ENCODE results near the gene PUSL1. TPM values are rescaled to one million over a fixed set of nuclear protein-coding genes. Genes with fewer than 3 reads are reported as not detected.

PUSL1 gene
- total and polyA plus RNA-seq, 2 of the 4 experiments (the other 2 are of a cell fraction) = 10.9 to 33.0 TPM

DNA sequence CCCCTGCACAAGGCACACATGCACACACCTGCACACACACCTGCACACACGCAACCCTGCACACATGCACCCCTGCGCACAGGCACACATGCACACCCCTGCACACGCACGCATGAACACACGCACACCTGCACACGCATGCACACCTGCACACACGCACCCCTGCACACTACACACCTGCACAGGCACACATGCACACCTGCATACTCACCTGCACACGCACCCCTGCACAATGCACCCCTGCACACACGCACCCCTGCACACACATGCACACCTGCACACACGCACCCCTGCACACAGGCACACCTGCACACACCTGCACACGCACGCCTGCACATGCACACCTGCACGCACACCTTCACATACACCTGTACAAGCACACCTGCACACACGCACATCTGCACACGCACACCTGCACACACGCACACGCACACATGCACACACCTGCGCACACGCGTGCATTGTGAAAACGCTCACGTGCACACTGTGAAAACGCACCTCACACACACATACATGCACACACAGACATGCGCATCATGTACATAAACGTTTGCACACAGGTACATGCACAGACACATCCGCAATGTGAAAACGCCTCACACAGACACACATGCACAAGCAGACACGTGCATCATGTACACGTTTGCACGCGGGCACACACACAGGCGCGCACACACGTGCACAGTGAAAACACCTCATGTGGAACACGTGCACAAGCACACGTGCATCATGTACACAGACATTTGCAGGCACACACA is 32.6 kb downstream of the PUSL1 start:
- no peak overlapping the region for H3K23ac ChIP-seq (ENCODE audit: low read depth, low read length)
- H2BK120ac ChIP-seq (ENCODE audit: low read depth, low read length) = no peak overlapping the region
- no peak overlapping the region for H3K9ac ChIP-seq (ENCODE audit: low read depth, low read length)
- in situ Hi-C loops (cut with MboI; ENCODE audit: low sequenced_read_pairs) (no loop called here), dilution Hi-C loops (cut with HindIII; ENCODE audit: low sequenced_read_pairs, unreplicated experiment) (no loop called here), intact Hi-C loops (cut with micrococcal nuclease) (no loop called here)
- no peak overlapping the region for H3K14ac ChIP-seq (replicated peaks; ENCODE audit: low read depth, low read length)
- H3K4me1 ChIP-seq (ENCODE audit: control insufficient read depth, insufficient read depth, low read length) = peaks cover 13% of the 10 kb centered on the region
- no peak overlapping the region for H3K4me3 ChIP-seq (ENCODE audit: insufficient read depth, low read depth, low read length)
- H3K27me3 ChIP-seq (ENCODE audit: control insufficient read depth, insufficient read depth, low read length) = no peaks in the 10 kb centered on the region
- peaks cover 41% of the 10 kb centered on the region for H3K36me3 ChIP-seq (ENCODE audit: control insufficient read depth, insufficient read depth, low read length)
- no peak for TF ChIP-seq RFX5 (IDR thresholded peaks at IDR 0.05; ENCODE audit: low read depth, low read length)
- TF ChIP-seq MAFK (IDR thresholded peaks at IDR 0.05; ENCODE audit: low read depth, low read length) = no peak
- TF ChIP-seq RCOR1 (IDR thresholded peaks at IDR 0.05; ENCODE audit: insufficient replicate concordance, low read length) = no peak
- no peak for TF ChIP-seq RAD21 (IDR thresholded peaks at IDR 0.05; ENCODE audit: low read length)
- TF ChIP-seq, protein P1, sequence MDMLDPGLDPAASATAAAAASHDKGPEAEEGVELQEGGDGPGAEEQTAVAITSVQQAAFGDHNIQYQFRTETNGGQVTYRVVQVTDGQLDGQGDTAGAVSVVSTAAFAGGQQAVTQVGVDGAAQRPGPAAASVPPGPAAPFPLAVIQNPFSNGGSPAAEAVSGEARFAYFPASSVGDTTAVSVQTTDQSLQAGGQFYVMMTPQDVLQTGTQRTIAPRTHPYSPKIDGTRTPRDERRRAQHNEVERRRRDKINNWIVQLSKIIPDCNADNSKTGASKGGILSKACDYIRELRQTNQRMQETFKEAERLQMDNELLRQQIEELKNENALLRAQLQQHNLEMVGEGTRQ (IDR thresholded peaks at IDR 0.05; ENCODE audit: low read depth, low read length) = no peak
- no peak for TF ChIP-seq CHD1 (IDR thresholded peaks at IDR 0.05; ENCODE audit: low read depth, low read length)
- TF ChIP-seq POLR2A (IDR thresholded peaks at IDR 0.05; ENCODE audit: low read depth, low read length) = no peak
- TF ChIP-seq MXI1 (IDR thresholded peaks at IDR 0.05; ENCODE audit: borderline replicate concordance, low read depth, low read length) = no peak
- no peak for TF ChIP-seq BHLHE40 (IDR thresholded peaks at IDR 0.05; ENCODE audit: low read depth, low read length)
- no peak for TF ChIP-seq CEBPB (IDR thresholded peaks at IDR 0.05; ENCODE audit: low read depth, low read length)
- TF ChIP-seq, protein P2, sequence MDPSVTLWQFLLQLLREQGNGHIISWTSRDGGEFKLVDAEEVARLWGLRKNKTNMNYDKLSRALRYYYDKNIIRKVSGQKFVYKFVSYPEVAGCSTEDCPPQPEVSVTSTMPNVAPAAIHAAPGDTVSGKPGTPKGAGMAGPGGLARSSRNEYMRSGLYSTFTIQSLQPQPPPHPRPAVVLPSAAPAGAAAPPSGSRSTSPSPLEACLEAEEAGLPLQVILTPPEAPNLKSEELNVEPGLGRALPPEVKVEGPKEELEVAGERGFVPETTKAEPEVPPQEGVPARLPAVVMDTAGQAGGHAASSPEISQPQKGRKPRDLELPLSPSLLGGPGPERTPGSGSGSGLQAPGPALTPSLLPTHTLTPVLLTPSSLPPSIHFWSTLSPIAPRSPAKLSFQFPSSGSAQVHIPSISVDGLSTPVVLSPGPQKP (IDR thresholded peaks at IDR 0.05; ENCODE audit: borderline replicate concordance, low read depth, low read length) = no peak
- DNase-seq (no peak), ATAC-seq (ENCODE audit: low read depth) (no peak)
- no peak overlapping the region for H3K4ac ChIP-seq (ENCODE audit: low read depth, low read length)
- CTCF ChIA-PET = no interaction called here
- H3K56ac ChIP-seq (ENCODE audit: extremely low read depth, insufficient read depth, low read length) = no peak overlapping the region
- no peak overlapping the region for H3K27ac ChIP-seq (ENCODE audit: insufficient read depth, low read length)
- H2AK5ac ChIP-seq (ENCODE audit: low read depth, low read length) = no peak overlapping the region
- H2BK20ac ChIP-seq (ENCODE audit: low read depth, low read length) = no peak overlapping the region
- no TSS peak for BruUV-seq (replicated peaks)
- POLR2A ChIA-PET (ENCODE audit: unreplicated experiment) = no interaction called here
- H4K8ac ChIP-seq (ENCODE audit: low read depth in 2 of 2, low read length in 2 of 2) = no peak overlapping the region
- H3K4me2 ChIP-seq (ENCODE audit: low read depth, low read length) = no peak overlapping the region
- no peak overlapping the region for H2AFZ ChIP-seq (replicated peaks; ENCODE audit: low read length, poor library complexity)
- H3K18ac ChIP-seq (ENCODE audit: low read depth, low read length) = no peak overlapping the region
- peaks cover 13% of the 10 kb centered on the region for H3K9me1 ChIP-seq (ENCODE audit: insufficient read depth, low read length)
- H2BK5ac ChIP-seq (ENCODE audit: low read depth, low read length, poor library complexity, severe bottlenecking) = no peak overlapping the region
- H4K5ac ChIP-seq (ENCODE audit: low read depth, low read length) = no peak overlapping the region
- no peak overlapping the region for H4K91ac ChIP-seq (ENCODE audit: insufficient read depth, low read depth, low read length)
- WGBS, 2 experiments (ENCODE audit: extremely low coverage in 2 of 2, insufficient read length in 1 of 2) = 94% methylated on average over 24 of the region's 36 CpGs; no CpG with 5 or more reads in 1 of the 2 experiments
- peaks cover 43% of the 10 kb centered on the region for H4K20me1 ChIP-seq (ENCODE audit: insufficient read depth, low read length)
- no peaks in the 10 kb centered on the region for H3K9me3 ChIP-seq (ENCODE audit: control insufficient read depth, insufficient read depth, low read length)
- peaks cover 12 to 48% of the 10 kb centered on the region in 2 experiments for H3K79me1 ChIP-seq (ENCODE audit: low read depth in 1 of 2, low read length in 2 of 2)
- no peak overlapping the region for H2AK9ac ChIP-seq (replicated peaks; ENCODE audit: low read depth, low read length, poor library complexity)
- no peak overlapping the region for H2BK15ac ChIP-seq (ENCODE audit: low read depth, low read length)
